GM10248 (cell line): ENCODE data around the gene WNT5A.

Experiments
- CTCF ChIA-PET: fragments of 300-600 bp; sonication (Branson Sonifier 250); formaldehyde crosslinking; extraction: SDS; loops from one replicate; lab custom pipeline; 2021; ENCODE audit warnings: antibody characterized with exemption; lab: Yijun Ruan, JAX
- POLR2A ChIA-PET: fragments of 350-650 bp; sonication (Branson Sonifier 250); formaldehyde crosslinking; extraction: SDS; loops from one replicate; lab custom pipeline; 2020; ENCODE audit warnings: antibody characterized with exemption; lab: Yijun Ruan, JAX
- DNase-seq: peaks from one replicate; pipeline ENCODE4 v3.0.0; 2012; ENCODE audit errors: extremely low spot score
- CTCF ChIP-seq: IDR thresholded peaks from 2 replicates; pipeline ENCODE4 v1.5.1; 2012; ENCODE audit warnings: mild to moderate bottlenecking, low read depth; ENCODE audit errors: extremely low read depth, missing control alignments, control extremely low read depth

Gene WNT5A

GRCh38 chr3:55417211-55417610 lies 69.9 kb downstream of the WNT5A start:
- CTCF ChIA-PET = interaction anchor here (0.9 to 1.3 kb wide), 2 partner anchors 11 to 42 kb away, joined by 3 read pairs; no protein-coding TSS in a partner anchor
- DNase-seq = no peak
- POLR2A ChIA-PET = no interaction called here
- no peak for TF ChIP-seq CTCF

GRCh38 chr3:55416331-55416821 lies 70.7 kb downstream of the WNT5A start:
- POLR2A ChIA-PET = no interaction called here
- TF ChIP-seq CTCF = no peak
- CTCF ChIA-PET = interaction anchor here (0.9 to 1.3 kb wide), 2 partner anchors 10 to 43 kb away, joined by 3 read pairs; no protein-coding TSS in a partner anchor
- no peak for DNase-seq
